HG03064 (cell line): Measurements from ENCODE around the gene BTNL3.
"Not testable (repeated sequence)": the region's sequence is repeated elsewhere in the genome, so short reads cannot be mapped to it uniquely, and the experiment has no call there.

ENCODE experiments used
- ATAC-seq: cut with Tn5 transposase; IDR thresholded peaks from one replicate; pipeline ENCODE4 v1.9.1; 2021; ENCODE audit warnings: low read depth; ENCODE audit not compliant: unreplicated experiment

BTNL3 gene, protein sequence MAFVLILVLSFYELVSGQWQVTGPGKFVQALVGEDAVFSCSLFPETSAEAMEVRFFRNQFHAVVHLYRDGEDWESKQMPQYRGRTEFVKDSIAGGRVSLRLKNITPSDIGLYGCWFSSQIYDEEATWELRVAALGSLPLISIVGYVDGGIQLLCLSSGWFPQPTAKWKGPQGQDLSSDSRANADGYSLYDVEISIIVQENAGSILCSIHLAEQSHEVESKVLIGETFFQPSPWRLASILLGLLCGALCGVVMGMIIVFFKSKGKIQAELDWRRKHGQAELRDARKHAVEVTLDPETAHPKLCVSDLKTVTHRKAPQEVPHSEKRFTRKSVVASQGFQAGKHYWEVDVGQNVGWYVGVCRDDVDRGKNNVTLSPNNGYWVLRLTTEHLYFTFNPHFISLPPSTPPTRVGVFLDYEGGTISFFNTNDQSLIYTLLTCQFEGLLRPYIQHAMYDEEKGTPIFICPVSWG

DNA sequence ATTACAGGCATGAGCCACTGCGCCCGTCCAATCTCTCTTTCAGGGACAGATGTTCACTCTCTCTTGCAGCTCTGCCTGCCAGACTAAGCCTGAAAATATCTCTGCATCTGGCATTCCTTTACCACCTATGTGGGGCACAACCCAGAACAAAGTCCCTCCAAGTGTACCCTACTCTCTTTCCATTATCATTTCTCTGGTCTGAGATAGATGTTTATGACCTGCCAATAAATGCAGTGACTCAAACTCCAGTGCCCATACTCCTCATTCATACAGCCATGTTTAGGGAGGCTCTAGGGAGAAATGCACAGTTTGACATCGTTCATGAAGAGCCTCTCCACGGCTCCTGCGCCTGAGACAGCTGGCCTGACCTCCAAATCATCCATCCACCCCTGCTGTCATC lies at the start of gene BTNL3:
TSS of gene BTNL3 (plus strand) at position 255 of the 400 bp plus-strand sequence. CDS start 183 bp downstream, outside the sequence.
- ATAC-seq, result no peak

- no peak for ATAC-seq
These were observed 38.2 kb upstream of the BTNL3 start for GRCh38 chr5:180950291-180950949.

DNA sequence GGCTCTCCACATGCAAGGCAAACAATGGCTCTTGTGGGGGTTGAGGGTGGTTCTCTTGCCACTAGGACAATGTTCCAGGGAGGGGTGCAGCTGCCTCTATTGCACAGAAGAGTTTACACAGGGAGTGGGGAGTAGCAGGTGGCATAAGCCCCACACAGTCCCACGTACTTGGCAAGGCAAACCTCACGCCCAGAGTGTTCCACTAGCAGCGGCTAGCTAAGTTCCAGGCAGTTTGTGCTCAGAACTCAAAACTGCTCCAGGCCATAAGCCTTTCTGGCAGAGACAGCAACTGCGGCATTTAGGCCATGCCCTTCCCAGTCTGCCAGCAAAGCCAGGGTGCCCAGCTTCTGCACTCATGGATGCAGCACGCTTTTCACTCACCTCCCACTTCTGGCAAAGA lies 29.0 kb upstream of the BTNL3 start:
- no peak for ATAC-seq

DNA sequence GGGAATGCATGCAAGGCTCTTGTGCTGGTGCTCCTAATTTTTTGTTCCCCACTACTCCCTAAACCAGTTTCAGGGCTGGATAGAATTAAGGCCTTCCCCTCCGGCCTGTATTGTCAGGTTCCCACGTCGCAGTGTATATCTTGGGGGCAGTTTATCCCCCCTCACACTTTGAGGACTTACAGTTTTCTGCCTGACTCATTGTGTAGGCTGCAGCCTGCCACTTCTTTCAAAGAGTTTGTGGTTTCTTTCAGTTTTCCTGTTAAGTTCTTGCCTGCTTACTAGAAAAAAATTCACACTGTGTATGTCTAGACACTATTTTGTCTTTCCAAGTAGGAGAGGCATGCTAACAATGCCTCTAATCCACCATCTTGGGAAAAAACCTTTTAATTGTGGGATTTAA lies 28.4 kb upstream of the BTNL3 start:
- ATAC-seq, result no peak

- no peak for ATAC-seq
These were observed 19.2 kb upstream of the BTNL3 start for GRCh38 chr5:180969406-180969805.

GRCh38 chr5:180970336-180970735 lies 18.3 kb upstream of the BTNL3 start:
- ATAC-seq, result no peak

- no peak for ATAC-seq
These were observed 17.8 kb upstream of the BTNL3 start for GRCh38 chr5:180970875-180971274.

- no peak for ATAC-seq
These were observed 13.9 kb upstream of the BTNL3 start for GRCh38 chr5:180974612-180975315.

DNA sequence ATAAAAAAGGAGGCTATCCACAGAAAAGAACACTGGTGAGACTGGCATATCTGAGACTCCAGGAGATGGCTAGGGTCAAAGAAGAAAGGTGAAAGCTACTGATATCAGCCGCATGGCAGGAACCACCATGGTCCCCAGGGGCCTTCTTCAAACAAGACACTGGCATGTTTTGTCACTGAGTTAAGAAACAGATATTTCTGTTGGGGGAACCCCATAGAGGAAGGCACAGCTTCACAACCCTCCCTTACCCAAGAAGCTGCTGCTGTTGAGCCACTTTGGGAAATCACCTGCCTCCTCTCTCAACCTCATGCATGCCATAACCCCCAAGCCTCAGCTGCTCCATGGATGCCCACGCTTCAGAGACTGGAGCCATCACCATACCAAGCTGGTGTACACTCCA lies 13.3 kb upstream of the BTNL3 start:
- ATAC-seq, result peak; percentile 90

DNA sequence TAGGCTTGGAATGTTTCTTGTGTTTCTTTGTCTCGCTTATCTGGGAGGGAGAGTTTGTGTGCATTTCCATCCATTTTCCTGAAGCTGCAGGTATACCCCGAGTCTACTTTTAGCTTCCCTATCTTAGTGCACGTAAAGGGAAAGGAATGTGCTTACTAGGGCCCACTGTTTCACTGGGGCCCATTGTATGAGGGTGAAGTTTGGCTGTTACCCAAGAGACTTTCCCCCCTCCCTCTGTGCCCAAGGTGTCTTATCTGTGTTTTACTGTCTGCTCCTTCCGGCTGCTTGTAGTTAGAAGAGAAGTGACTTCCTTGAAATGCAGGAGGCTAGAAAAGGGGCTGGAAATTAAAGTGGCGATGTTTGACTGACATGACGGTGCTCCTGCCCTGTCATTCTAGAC lies 12.1 kb upstream of the BTNL3 start:
- ATAC-seq, result no peak

- no peak for ATAC-seq
These were observed 10.8 kb upstream of the BTNL3 start for GRCh38 chr5:180977852-180978251.

DNA sequence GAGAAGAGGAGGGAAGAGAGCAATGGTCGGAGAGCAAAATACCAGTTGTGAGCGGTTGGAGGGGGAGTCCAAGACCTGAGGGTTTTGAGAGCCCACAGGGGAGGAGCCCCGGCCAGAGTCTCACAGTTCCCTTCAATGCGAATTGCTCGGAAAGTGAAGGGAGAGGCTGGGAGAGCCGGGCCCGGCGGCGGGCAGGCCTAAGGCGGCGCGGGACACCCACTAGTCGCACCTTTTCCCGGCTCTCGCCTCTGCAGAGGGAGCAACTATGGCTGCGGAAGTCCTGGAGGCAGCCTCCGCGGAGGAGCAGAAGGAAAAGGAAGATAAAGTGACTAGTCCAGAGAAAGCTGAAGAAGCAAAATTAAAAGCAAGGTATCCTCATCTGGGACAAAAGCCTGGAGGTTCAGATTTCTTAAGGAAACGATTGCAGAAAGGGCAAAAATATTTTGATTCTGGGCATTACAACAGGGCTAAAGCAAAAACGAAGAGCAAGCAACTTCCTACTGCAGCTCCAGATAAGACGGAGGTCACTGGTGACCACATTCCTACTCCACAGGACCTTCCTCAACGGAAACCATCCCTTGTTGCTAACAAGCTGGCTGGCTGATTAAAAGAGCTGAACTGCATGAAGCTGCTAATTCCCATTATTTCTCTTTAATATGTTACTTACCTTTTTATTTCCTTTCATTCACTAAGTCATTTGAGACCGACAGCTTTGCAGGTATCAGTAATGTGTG lies 6.5 kb upstream of the BTNL3 start:
- ATAC-seq, result no peak

DNA sequence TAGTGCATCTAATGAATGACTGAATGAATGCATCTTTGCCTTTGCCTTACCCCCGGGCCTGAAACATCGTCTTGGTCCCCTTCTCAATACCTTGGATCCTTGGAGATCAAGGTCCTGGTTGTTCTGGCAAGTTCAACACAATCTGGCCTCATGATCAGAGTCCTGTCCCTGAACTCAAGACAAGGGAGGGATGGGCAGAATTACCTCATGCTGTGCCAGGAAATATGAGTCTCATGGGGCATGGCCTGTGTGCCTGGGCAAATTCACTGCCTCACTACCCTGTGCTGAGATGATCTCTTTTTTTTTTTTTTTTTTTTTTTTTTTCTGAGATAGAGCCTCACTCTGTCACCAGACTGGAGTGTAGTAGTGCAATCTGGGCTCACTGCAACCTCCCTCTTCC lies 630 bp upstream of the BTNL3 start:
- no peak for ATAC-seq

- ATAC-seq, result no peak
These were observed 1.6 kb downstream of the BTNL3 start for GRCh38 chr5:180990086-180990881.

DNA sequence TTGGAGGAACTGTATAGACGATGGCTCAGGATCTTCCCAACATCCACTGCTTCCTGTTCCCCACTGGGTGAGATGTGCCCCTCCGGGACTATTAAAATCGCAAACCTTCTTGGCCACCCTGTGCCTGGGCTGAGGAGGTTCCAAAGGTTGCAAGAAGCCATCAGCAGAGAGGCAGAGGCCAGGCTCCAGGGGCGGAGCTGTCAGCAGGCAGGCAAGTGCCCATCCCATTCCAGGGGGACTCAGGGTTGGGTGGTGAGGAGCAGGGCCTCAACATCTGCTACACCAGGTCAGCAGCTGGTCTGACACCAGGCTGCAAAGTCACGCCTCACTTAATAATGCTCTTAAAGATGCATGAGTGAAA lies 2.2 kb downstream of the BTNL3 start:
- ATAC-seq, result no peak

DNA sequence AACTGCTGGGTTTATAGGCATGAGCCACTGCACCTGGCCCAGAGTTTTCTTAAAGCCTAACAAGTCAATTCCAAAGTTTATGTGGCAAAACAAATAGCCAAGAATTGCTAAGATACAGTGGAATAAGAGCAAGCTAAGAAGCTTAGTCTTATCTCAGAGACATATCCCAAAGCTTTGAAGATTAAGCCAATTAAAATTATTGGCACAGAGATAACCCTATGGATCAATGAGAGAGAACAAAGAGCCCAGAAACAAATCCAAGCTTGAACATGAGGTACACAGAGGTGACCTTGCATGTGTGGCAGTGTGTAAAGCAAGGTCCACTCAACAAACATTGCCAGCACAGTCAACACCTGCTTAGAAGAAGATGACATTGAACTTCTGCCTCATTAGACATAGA lies 13.3 kb downstream of the BTNL3 start:
- no peak for ATAC-seq

GRCh38 chr5:181005791-181006190 lies 17.1 kb downstream of the BTNL3 start:
- no peak for ATAC-seq

- ATAC-seq, result no peak
These were observed 19.5 kb downstream of the BTNL3 start for GRCh38 chr5:181008136-181008535.

- not testable (repeated sequence) for ATAC-seq
These were observed 21.4 kb downstream of the BTNL3 start for GRCh38 chr5:181010018-181010417.

DNA sequence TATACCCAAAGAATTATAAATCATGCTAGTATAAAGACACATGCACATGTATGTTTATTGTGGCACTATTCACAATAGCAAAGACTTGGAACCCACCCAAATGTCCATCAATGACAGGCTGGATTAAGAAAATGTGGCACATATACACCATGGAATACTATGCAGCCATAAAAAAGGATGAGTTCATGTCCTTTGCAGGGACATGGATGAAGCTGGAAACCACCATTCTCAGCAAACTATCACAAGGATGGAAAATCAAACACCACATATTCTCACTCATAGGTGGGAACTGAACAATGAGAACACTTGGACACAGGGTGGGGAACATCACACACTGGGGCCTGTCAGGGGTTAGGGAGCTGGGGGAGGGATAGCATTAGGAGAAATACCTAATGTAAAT lies 26.0 kb downstream of the BTNL3 start:
- not testable (repeated sequence) for ATAC-seq
